Activated CD4-positive, alpha-beta T cell treated with anti-CD3 and anti-CD28 coated beads, Interleukin-2, amount 10 ng/mL, durations not matched to agents 24 days and 14 days (primary cell): ENCODE data around the gene ILDR2. TPM values are rescaled to one million over a fixed set of nuclear protein-coding genes. Genes with fewer than 3 reads are reported as not detected.
A peak's percentile ranks its signal among the peaks of the same experiment; 100 is the strongest.

Source experiments
- DNase-seq: peaks from one replicate; pipeline ENCODE4 v3.0.0; 2022
- H3K27ac Mint-ChIP-seq: one replicate; pipeline ENCODE4 v1.8.0; 2022; ENCODE audit warnings: mild to moderate bottlenecking, mixed read lengths
- H3K27me3 Mint-ChIP-seq: one replicate; pipeline ENCODE4 v1.8.0; 2022; ENCODE audit warnings: mixed read lengths
- H3K36me3 Mint-ChIP-seq: one replicate; pipeline ENCODE4 v1.8.0; 2022; ENCODE audit warnings: low read depth, mild to moderate bottlenecking, mixed read lengths
- H3K4me1 Mint-ChIP-seq: one replicate; pipeline ENCODE4 v1.8.0; 2021; ENCODE audit warnings: mixed read lengths
- H3K4me3 Mint-ChIP-seq: one replicate; pipeline ENCODE4 v1.8.0; 2022; ENCODE audit warnings: mild to moderate bottlenecking, moderate library complexity, mixed read lengths
- H3K9me3 Mint-ChIP-seq: one replicate; pipeline ENCODE4 v1.8.0; 2021; ENCODE audit warnings: mixed read lengths
- intact Hi-C: fragments of 100-400 bp; cut with micrococcal nuclease; formaldehyde crosslinking; loops from one replicate; pipeline ENCODE4 v1.15.1; 2023
- total RNA-seq: library from RNA; stranded (reverse); gene quantifications from 2 replicates; pipeline ENCODE4 v1.2.3, GENCODE V29; 2022

The ILDR2 gene
- total RNA-seq, 1 donor from 2014 or later, result 12.5 TPM

GRCh38 chr1:166953491-166953890 is 21.8 kb downstream of the ILDR2 start:
- H3K36me3 Mint-ChIP-seq, result peaks cover 17% of the 10 kb centered on the region
- DNase-seq, result no peak
- no peaks in the 10 kb centered on the region for H3K27me3 Mint-ChIP-seq
- H3K4me1 Mint-ChIP-seq, result peaks cover 19% of the 10 kb centered on the region
- H3K27ac Mint-ChIP-seq, result peak overlapping the region; percentile 39
- H3K4me3 Mint-ChIP-seq, result no peak overlapping the region
- H3K9me3 Mint-ChIP-seq, result no peaks in the 10 kb centered on the region
- intact Hi-C loops, result loop anchor here (2.0 kb wide), 2 partner anchors 47 to 77 kb away; partner anchors contain the start of gene TADA1

- DNase-seq, result no peak
- peak overlapping the region; percentile 12 for H3K27ac Mint-ChIP-seq
- intact Hi-C loops, result loop anchor here (1.0 to 2.0 kb wide), 4 partner anchors 22 to 113 kb away; partner anchors contain the start of genes POGK and TADA1
- no peak overlapping the region for H3K4me3 Mint-ChIP-seq
- H3K27me3 Mint-ChIP-seq, result peaks cover 10% of the 10 kb centered on the region
- H3K36me3 Mint-ChIP-seq, result peaks cover 19% of the 10 kb centered on the region
- peaks cover 21% of the 10 kb centered on the region for H3K4me1 Mint-ChIP-seq
- no peaks in the 10 kb centered on the region for H3K9me3 Mint-ChIP-seq
These were observed 23.2 kb downstream of the ILDR2 start for GRCh38 chr1:166952002-166952746.

GRCh38 chr1:166951050-166951449 is 24.3 kb downstream of the ILDR2 start:
- H3K27me3 Mint-ChIP-seq, result peaks cover 16% of the 10 kb centered on the region
- no peak for DNase-seq
- peaks cover 16% of the 10 kb centered on the region for H3K36me3 Mint-ChIP-seq
- no peak overlapping the region for H3K27ac Mint-ChIP-seq
- intact Hi-C loops, result no loop called here
- peaks cover 21% of the 10 kb centered on the region for H3K4me1 Mint-ChIP-seq
- H3K9me3 Mint-ChIP-seq, result no peaks in the 10 kb centered on the region
- H3K4me3 Mint-ChIP-seq, result no peak overlapping the region

- no peak for DNase-seq
- Mint-ChIP-seq H3K27ac (no peak overlapping the region), H3K36me3 (peaks cover 16% of the 10 kb centered on the region), H3K4me1 (peaks cover 23% of the 10 kb centered on the region), H3K9me3 (no peaks in the 10 kb centered on the region), H3K27me3 (peaks cover 16% of the 10 kb centered on the region), H3K4me3 (no peak overlapping the region)
- intact Hi-C loops, result no loop called here
These were observed 25.2 kb downstream of the ILDR2 start for GRCh38 chr1:166950156-166950555.

- Mint-ChIP-seq H3K27me3 (peaks cover 16% of the 10 kb centered on the region), H3K4me1 (peaks cover 32% of the 10 kb centered on the region), H3K9me3 (no peaks in the 10 kb centered on the region), H3K27ac (no peak overlapping the region), H3K4me3 (no peak overlapping the region), H3K36me3 (peaks cover 13% of the 10 kb centered on the region)
- no peak for DNase-seq
- intact Hi-C loops, result no loop called here
These were observed 26.4 kb downstream of the ILDR2 start for GRCh38 chr1:166948856-166949350.

GRCh38 chr1:166947398-166948043 is 27.8 kb downstream of the ILDR2 start:
- DNase-seq, result no peak
- Mint-ChIP-seq H3K36me3 (peaks cover 7% of the 10 kb centered on the region), H3K4me1 (peaks cover 22% of the 10 kb centered on the region), H3K9me3 (no peaks in the 10 kb centered on the region), H3K27me3 (peaks cover 16% of the 10 kb centered on the region), H3K4me3 (no peak overlapping the region), H3K27ac (no peak overlapping the region)
- intact Hi-C loops, result no loop called here

- no peaks in the 10 kb centered on the region for H3K9me3 Mint-ChIP-seq
- DNase-seq, result peak; percentile 64
- peaks cover 13% of the 10 kb centered on the region for H3K4me1 Mint-ChIP-seq
- H3K27me3 Mint-ChIP-seq, result peaks cover 16% of the 10 kb centered on the region
- intact Hi-C loops, result no loop called here
- peaks cover 7% of the 10 kb centered on the region for H3K36me3 Mint-ChIP-seq
- no peak overlapping the region for H3K4me3 Mint-ChIP-seq
- H3K27ac Mint-ChIP-seq, result no peak overlapping the region
These were observed 31.0 kb downstream of the ILDR2 start for GRCh38 chr1:166944186-166944967.

- intact Hi-C loops, result no loop called here
- DNase-seq, result no peak
- no peaks in the 10 kb centered on the region for H3K9me3 Mint-ChIP-seq
- H3K4me1 Mint-ChIP-seq, result peaks cover 6% of the 10 kb centered on the region
- no peak overlapping the region for H3K27ac Mint-ChIP-seq
- no peak overlapping the region for H3K4me3 Mint-ChIP-seq
- H3K27me3 Mint-ChIP-seq, result no peaks in the 10 kb centered on the region
- no peaks in the 10 kb centered on the region for H3K36me3 Mint-ChIP-seq
These were observed 35.5 kb downstream of the ILDR2 start for GRCh38 chr1:166939741-166940375.

- intact Hi-C loops, result no loop called here
- Mint-ChIP-seq H3K36me3 (no peaks in the 10 kb centered on the region), H3K4me1 (no peaks in the 10 kb centered on the region), H3K27ac (no peak overlapping the region), H3K27me3 (no peaks in the 10 kb centered on the region), H3K4me3 (no peak overlapping the region), H3K9me3 (no peaks in the 10 kb centered on the region)
- no peak for DNase-seq
These were observed 37.4 kb downstream of the ILDR2 start for GRCh38 chr1:166937962-166938361.

- no peak overlapping the region for H3K4me3 Mint-ChIP-seq
- intact Hi-C loops, result no loop called here
- DNase-seq, result no peak
- no peaks in the 10 kb centered on the region for H3K4me1 Mint-ChIP-seq
- no peaks in the 10 kb centered on the region for H3K36me3 Mint-ChIP-seq
- no peaks in the 10 kb centered on the region for H3K9me3 Mint-ChIP-seq
- no peaks in the 10 kb centered on the region for H3K27me3 Mint-ChIP-seq
- H3K27ac Mint-ChIP-seq, result no peak overlapping the region
These were observed 38.0 kb downstream of the ILDR2 start for GRCh38 chr1:166937329-166937728.

GRCh38 chr1:166933633-166934032 is 41.7 kb downstream of the ILDR2 start:
- H3K27me3 Mint-ChIP-seq, result no peaks in the 10 kb centered on the region
- H3K36me3 Mint-ChIP-seq, result peaks cover 2% of the 10 kb centered on the region
- H3K27ac Mint-ChIP-seq, result no peak overlapping the region
- intact Hi-C loops, result no loop called here
- H3K4me1 Mint-ChIP-seq, result peaks cover 2% of the 10 kb centered on the region
- H3K4me3 Mint-ChIP-seq, result no peak overlapping the region
- DNase-seq, result no peak
- no peaks in the 10 kb centered on the region for H3K9me3 Mint-ChIP-seq

GRCh38 chr1:166933140-166933539 is 42.2 kb downstream of the ILDR2 start:
- intact Hi-C loops, result no loop called here
- Mint-ChIP-seq H3K27ac (no peak overlapping the region), H3K27me3 (no peaks in the 10 kb centered on the region), H3K9me3 (no peaks in the 10 kb centered on the region), H3K4me1 (peaks cover 2% of the 10 kb centered on the region), H3K4me3 (no peak overlapping the region), H3K36me3 (peaks cover 2% of the 10 kb centered on the region)
- no peak for DNase-seq

GRCh38 chr1:166929911-166930310 is 45.4 kb downstream of the ILDR2 start:
- DNase-seq, result no peak
- Mint-ChIP-seq H3K9me3 (no peaks in the 10 kb centered on the region), H3K4me3 (no peak overlapping the region), H3K4me1 (peaks cover 2% of the 10 kb centered on the region), H3K27me3 (no peaks in the 10 kb centered on the region), H3K36me3 (peaks cover 7% of the 10 kb centered on the region), H3K27ac (no peak overlapping the region)
- intact Hi-C loops, result no loop called here
